ENCODE results near the gene RMND1. TPM values are rescaled to one million over a fixed set of nuclear protein-coding genes. Genes with fewer than 3 reads are reported as not detected.

Gene RMND1
- total and polyA plus RNA-seq, 12 donors = 10.9 to 25.2 (median 14.7) TPM

GRCh38 chr6:151442371-151442770 lies 9.6 kb downstream of the RMND1 start:
- no peak for ATAC-seq
- intact Hi-C loops (cut with DNase I) = loop anchor here in 1 of 10 donors (5.0 to 10.0 kb wide), 2 partner anchors 35 to 682 kb away; no protein-coding TSS in a partner anchor
- Histone ChIP-seq H3K4me3 (no peak overlapping the region), H3K9me3 (no peaks in the 10 kb centered on the region), H3K27ac (no peak overlapping the region), H3K4me1 (peaks cover 4 to 78% (median 35%) of the 10 kb centered on the region in 9 donors), H3K36me3 (peaks cover 0 to 24% (median 0%) of the 10 kb centered on the region in 9 donors), H3K27me3 (no peaks in the 10 kb centered on the region)
- WGBS, 2 donors = 94 to 95% methylated on average over 9 of the region's 9 CpGs
- no peak for TF ChIP-seq CTCF (IDR thresholded peaks at IDR 0.05)
- no peak for DNase-seq

- Histone ChIP-seq H3K4me1 (peaks cover 4 to 80% (median 39%) of the 10 kb centered on the region in 9 donors), H3K36me3 (peaks cover 0 to 24% (median 0%) of the 10 kb centered on the region in 9 donors), H3K27me3 (no peaks in the 10 kb centered on the region), H3K9me3 (no peaks in the 10 kb centered on the region), H3K27ac (peak overlapping the region in 4 of 10 donors; percentile 10 to 44 (median 42)), H3K4me3 (no peak overlapping the region)
- DNase-seq (no peak), ATAC-seq (no peak)
- no peak for TF ChIP-seq CTCF (IDR thresholded peaks at IDR 0.05)
- 82 to 83% methylated on average over 3 of the region's 3 CpGs for WGBS, 2 donors
- intact Hi-C loops (cut with DNase I) = loop anchor here in 3 of 10 donors (2.0 to 10.0 kb wide), 3 partner anchors 35 to 683 kb away; no protein-coding TSS in a partner anchor
These were observed 10.3 kb downstream of the RMND1 start for GRCh38 chr6:151441390-151442166.

- WGBS, 2 donors = 62 to 89% methylated on average over 2 of the region's 2 CpGs
- no peaks in the 10 kb centered on the region for H3K9me3 ChIP-seq
- H3K4me1 ChIP-seq = peaks cover 4 to 77% (median 37%) of the 10 kb centered on the region in 9 donors
- H3K27ac ChIP-seq = peak overlapping the region in 3 of 10 donors; percentile 42 to 44 (median 43)
- ATAC-seq (no peak), DNase-seq (no peak)
- peak in 8 of 9 donors; percentile 8 to 65 (median 52) for TF ChIP-seq CTCF (IDR thresholded peaks at IDR 0.05)
- intact Hi-C loops (cut with DNase I) = loop anchor here in 3 of 10 donors (2.0 to 10.0 kb wide), 3 partner anchors 36 to 684 kb away; no protein-coding TSS in a partner anchor
- peaks cover 0 to 30% (median 0%) of the 10 kb centered on the region in 9 donors for H3K36me3 ChIP-seq
- peak overlapping the region in 1 of 10 donors; percentile 5 for H3K4me3 ChIP-seq
- H3K27me3 ChIP-seq = no peaks in the 10 kb centered on the region
These were observed 11.0 kb downstream of the RMND1 start for GRCh38 chr6:151440930-151441329.

GRCh38 chr6:151440498-151440897 lies 11.4 kb downstream of the RMND1 start:
- Histone ChIP-seq H3K9me3 (no peaks in the 10 kb centered on the region), H3K27me3 (no peaks in the 10 kb centered on the region), H3K4me3 (peak overlapping the region in 1 of 10 donors; percentile 5), H3K36me3 (peaks cover 0 to 34% (median 0%) of the 10 kb centered on the region in 9 donors), H3K27ac (peak overlapping the region in 3 of 10 donors; percentile 6 to 44 (median 42)), H3K4me1 (peaks cover 4 to 73% (median 33%) of the 10 kb centered on the region in 9 donors)
- 10 to 33% methylated on average over 1 of the region's 1 CpG for WGBS, 2 donors
- intact Hi-C loops (cut with DNase I) = loop anchor here in 3 of 10 donors (2.0 to 10.0 kb wide), 3 partner anchors 36 to 684 kb away; no protein-coding TSS in a partner anchor
- ATAC-seq = no peak
- no peak for TF ChIP-seq CTCF (IDR thresholded peaks at IDR 0.05)
- no peak for DNase-seq
